GM19035 (cell line): Measurements from ENCODE around the gene RBM39.
"Not testable (repeated sequence)": the region's sequence is repeated elsewhere in the genome, so short reads cannot be mapped to it uniquely, and the experiment has no call there.

Source experiments
- ATAC-seq: cut with Tn5 transposase; IDR thresholded peaks from one replicate; pipeline ENCODE4 v1.9.1; 2021; ENCODE audit not compliant: unreplicated experiment

RBM39 gene

DNA sequence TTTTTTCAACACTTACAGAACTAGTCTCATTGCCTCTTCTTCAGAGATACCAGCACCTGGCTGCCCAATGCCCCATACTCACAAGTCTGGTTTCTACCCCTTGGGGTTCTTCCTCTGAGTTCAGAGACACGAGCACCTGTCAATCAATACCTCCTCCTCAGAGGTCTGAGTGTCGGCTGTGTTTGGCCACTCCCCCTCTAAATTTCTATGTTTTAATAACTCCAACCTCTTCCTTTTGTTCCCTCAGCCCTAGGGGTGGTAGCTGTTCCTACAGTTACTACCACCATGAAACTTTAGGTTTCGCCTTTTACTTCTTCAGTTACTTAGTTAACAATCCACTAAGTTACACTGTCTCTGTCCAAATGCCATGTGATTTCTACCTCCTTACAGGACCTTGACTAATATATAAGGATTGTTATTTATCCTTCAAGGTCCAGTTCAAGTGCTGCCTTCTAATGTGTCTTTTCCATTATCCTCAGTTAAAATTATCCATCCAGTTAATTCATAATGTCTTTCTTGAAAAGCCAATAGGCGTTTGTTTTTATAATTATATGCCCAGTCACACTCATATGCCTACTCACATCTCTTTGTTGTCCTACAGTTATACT lies 15.1 kb upstream of the RBM39 start:
- no peak for ATAC-seq

DNA sequence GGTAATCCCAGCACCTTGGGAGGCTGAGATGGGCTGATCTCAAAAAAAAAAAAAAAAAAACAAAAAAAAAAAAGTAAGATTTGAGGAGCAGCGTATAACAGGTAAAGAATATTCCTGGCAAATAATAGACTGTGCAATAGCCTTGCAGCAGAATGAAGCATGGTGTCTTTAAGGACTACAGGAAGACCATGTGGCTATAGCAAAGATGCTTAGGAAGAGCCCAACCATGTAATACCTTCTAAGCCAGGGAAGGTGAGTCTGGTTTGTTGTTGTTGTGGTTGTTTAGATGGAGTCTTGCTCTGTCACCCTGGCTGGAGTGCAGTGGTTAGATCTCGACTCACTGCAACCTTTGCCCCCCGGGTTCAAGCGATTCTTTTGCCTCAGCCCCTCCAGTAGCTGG lies 14.3 kb upstream of the RBM39 start:
- ATAC-seq = no peak

DNA sequence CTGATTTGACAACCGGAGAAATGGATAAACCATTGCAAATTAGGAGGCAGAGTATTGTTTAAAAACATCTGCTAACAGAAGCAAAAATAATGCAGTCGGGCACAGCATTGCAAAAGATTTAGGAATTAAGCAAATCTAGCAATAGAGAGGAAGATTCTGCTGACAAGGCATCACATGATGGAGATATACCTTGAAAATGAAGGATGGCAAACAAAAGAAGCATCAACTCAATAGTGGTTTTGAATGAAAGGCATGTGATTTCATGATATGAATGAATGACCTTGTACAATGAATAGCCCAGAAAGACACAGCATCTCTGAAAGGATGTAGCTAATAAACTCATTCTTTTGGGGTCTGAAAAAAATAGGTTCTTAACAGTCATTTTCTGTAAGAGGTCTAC lies 8.6 kb upstream of the RBM39 start:
- no peak for ATAC-seq

DNA sequence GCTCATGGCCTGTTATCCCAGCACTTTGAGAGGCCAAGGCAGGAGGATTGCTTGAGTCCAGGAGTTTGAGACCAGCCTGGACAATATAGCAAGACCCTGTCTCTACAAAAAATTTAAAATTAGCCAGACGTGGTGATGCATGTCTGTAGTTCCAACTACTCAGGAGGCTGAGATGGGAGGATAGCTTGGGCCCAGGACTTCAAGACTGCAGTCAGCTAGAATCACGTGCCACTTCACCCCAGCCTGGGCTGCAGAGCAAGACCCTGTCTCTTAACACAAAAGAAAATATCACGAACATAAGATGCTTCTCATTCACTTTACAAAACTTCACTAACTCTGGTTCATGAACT lies 2.4 kb upstream of the RBM39 start:
- ATAC-seq = not testable (repeated sequence)

DNA sequence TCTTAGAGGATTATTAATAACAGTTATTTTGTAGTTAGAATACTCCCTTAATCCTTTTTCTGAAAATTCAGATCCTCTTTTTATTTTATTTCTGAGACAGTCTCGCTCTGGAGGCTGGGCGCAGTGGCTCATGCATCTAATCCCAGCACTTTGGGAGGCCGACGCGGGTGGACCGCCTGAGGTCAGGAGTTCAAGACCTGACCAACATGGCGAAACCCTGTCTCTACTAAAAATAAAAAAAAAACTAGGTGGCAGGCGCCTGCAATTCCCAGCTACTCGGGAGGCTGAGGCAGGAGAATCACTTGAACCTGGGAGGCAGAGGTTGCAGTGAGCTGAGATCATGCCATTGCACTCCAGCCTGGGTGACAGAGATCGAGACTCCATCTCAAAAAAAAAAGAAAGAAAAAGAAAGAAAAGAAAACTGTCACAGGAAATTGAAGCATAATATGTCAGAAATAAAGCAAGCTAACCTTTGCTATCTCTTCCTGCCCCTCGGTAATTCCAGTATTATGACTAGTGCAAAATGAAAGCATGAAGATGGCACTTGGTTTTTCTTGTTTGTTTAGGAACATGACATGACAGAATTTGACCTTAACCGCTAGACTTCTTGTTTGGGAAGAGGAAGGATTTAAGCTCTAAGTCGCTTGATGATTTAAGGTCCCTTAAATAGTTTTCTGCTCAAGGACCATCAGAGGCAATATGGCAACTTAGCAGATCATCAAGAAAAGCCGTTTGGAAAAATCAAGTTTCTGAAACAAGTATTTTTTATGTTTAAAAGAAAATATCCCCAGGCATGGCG lies 1.8 kb upstream of the RBM39 start:
- no peak for ATAC-seq

DNA sequence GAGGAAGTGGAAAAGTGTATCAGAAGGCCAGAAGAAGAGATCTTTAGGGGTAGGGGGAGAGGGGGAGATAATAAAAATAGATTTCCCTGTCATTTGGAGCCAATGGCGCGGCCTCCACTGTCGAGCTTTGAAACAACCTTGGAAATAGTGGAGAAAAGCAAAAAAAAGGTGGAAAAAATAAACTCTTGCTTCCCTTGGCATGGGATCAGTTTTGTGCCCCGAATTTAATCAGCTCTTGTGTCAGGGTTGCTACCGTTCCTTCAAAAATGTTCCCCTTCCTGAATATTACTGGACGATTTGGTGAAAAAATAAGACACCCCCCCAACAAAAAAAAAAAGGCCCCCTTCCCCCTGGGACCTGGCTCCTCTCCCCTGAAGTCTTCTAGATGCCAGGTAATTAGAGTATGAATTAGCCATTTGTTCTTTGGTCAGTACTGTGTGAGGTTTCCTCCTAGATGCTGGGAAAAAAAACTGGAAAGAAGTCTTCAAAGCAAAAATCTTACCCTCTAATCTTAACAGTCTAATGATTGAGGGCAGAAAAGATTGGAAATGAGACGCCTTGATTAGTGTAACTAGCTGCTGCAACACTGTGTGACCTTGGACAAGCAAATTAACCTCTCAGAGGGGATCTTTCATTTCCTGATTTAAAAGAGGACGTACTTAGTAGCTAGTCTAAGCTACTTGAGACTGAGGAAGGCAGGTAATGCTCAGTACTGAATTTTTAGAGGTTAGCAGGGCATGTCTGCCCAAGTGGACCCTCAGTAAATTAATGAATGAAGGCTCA lies 872 bp upstream of the RBM39 start:
- no peak for ATAC-seq

DNA sequence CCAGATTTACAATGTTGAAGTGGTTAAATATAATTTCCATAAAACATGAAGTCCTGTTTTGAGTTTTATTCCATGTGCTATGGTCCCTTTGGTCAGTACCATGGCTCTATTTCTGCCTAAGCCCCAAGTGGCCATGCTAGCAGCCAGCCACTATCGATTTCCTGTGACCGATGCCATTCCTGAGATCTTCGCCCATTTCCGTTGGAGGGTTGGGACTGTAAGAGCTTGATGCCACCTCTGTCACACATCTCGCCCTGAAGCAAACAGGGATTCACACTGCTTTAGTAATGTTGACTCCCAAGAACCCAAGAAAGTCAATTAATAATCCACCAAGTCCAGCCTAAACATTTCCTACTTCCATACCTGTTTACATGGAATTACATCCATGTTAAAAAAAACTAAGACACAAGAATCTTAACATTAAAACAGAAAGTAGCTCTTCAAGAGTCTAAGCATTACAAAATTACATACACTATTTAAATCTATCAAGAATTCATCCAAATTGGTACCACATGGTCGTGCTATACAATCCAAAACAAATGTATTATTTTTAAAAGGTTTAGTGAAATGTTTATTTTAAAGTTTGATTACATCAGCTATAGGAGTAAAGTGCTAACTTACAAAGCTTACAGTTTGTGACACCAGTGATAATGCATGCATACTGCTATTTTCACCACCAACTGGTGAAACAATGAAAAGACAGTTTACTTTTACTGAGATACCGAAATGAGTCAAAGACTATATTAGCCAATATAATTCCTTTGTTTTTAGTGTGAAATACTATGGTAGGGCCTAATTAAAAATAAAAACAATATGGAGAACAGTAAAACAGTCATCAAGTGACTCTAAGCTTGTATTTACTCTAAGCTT lies 2.5 kb downstream of the RBM39 start:
- no peak for ATAC-seq

DNA sequence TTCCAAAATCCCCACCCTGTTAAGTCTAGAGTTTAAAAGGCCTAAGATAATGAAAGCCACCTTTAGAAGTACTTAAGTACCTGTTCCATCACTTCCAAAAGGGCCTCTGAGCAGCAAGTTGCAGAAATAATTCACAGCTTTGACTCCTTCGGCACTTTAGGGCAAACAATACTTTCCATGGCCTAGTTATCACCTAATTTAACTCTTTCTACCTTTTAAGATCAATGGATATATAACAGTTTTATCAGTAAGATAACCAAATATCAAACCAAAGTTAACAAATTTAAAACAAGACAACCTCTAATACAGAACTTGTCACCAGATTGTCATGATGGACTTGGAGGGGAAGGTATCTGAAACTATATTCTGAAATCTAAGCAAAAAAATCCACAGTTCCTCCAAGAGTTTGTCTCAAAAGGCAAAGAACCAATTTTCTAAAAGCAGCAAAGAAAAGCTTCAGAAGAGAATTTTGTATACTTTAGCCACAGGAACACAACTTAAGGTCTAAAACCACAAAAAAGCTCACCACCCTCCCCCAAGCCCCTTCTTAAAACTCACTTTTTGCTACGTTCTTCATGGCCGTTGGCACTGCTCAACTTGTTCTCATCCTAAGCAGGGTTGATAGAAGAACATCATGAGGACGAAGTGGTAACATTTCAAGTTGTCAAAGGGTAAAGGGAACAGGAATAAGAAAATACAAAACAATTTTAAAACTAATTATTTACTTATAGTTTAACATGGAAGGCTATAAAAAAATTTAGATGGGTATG lies 3.5 kb downstream of the RBM39 start:
- ATAC-seq = no peak

DNA sequence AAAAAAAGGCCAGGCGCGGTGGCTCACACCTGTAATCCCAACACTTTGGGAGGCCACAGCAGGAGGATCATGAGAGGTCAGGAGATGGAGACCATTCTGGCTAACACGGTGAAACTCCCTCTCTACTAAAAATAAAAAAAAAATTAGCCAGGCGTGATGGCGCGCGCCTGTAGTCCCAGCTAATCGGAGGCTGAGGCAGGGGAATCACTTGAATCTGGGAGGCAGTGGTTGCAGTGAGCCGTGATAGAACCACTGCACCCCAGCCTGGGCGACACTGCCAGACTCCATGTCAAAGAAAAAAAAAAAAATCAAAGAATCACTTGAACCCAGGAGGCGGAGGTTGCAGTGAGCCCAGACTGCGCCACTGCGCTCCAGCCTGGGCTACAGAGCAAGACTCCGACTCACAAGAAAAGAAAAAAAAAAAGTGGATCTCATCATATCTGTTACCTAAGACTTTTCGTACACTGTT lies 4.2 kb downstream of the RBM39 start:
- ATAC-seq = no peak

DNA sequence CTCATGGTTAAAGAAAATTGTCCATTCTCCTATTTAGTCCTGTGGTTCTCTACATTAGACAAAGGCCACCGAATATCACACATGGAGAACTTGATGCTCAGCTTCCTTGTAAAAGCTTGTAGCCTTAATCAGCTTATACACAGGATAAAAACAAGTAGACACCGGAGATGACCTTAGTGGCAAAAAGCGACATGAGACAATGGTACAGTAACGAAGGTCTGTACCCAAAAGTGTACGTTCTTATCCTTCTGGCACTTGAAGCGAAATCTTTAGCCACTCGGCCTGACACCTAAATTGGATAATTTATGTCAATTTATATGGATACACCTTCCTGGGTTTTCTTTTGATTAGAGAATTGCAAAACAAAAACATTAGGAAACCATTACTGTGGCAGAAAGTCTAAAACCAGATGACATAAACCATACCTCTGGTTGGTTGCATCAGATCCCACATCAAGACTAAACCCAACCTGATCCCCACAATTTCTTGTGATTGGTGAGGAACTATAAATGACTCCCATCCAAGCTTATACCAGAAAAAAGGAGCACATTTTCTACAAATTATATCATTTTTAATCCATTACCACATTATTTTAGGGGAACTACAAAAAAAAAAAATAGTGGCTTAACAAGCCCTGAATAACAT lies 6.1 kb downstream of the RBM39 start:
- ATAC-seq = no peak

DNA sequence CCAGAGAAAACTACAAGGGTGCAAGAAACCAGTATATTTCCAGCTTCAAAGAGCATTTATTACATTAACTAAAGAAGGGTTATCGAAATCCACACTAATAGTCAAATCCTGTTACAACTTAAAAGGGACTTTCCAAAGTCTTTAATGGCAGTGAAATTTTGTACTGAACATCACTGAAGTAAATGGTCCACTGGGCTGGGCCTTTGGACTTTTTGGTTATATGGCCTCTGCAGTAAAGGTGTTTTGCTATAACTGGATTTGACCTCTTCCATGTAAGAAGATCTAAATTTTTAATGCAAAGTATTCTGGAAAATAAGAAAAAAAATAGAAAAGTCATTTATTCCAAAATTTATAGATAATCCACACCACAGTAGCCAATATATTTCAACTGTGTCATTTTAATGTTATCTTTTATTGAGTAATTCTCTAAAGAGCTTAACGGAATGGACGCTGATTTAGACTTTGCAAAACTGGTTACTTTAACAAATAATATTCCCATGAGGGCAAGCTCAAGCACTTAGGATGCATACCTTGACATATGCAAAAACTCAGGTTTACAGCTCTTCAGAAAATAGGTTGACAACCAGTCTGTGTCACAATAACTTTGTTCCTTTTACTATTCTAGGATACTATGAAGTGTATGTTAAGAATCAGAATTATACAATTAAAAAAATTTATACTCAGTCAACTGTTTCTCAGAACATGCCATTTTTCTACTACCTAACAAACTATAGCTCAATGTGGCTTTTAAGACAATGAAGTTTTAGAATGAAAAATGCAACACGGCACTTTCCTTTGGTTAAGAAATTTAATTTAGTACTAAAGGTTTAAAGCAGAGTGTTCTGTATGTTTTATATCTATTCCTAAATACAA lies 7.0 kb downstream of the RBM39 start:
- no peak for ATAC-seq

DNA sequence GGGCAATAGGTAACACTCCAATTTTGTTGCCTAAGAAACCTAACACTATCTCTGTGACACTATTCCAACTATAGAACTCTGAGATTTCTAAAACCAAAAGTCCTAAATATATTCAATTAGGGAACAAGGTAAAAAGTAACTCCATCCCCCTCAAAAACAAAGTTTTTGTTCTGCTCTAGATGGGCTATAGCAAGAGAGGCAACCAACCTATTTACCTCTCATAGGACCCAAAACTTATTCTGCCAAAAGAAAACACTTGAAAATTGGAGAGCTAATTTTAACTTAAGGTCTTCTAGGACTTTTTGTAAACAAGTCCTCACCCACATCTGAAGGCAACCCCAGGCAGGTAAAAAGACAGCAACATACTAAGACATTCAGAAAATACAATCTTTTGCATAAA lies 7.7 kb downstream of the RBM39 start:
- ATAC-seq = no peak

DNA sequence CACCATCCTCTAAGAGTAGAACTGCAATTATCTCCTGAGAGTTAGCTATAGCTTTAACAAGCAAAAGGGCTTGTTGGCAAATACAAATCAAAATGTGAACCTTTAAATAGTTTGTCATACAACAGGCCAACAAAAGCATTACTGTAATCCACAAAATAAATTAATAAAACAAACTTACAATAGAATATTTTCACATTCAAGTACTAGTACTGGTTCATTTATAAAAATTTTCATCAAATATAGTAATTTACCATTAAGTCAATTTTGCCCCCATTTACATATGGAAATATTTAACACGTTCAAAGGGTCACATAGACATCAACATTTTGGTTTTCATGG lies 9.4 kb downstream of the RBM39 start:
- ATAC-seq = no peak

DNA sequence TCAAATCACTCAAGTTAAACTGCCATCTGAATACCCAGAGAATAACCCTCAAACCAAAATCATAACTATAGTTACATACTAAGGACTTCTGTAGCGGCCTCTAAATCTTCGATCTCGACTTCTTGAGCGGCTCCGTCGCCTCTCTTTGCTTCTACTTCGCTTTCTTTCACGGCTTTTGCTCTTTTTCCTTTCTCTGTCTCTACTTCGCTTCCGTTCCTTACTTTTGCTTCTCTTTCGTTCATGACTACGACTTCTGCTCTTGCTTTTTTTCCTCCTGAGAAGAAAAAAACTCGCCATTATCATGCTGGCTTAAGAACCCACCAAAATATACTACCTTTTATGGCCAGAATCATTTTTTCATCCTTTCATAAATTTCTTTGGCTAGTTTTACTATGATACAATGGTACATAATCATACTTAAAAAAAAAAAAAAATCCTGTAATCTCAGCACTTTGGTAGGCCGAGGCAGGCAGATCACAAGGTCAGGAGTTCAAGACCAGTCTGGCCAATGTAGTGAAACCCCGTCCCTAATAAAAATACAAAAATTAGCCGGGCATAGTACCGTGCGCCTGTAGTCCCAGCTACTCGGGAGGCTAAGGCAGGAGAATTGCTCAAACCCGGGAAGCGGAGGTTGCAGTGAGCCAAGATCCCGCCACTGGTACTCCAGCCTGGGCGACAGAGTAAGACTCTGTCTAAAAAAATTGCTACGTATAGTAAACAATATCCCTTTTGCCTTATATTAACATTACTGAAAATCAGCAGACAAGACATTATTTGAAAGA lies 10.0 kb downstream of the RBM39 start:
- no peak for ATAC-seq

DNA sequence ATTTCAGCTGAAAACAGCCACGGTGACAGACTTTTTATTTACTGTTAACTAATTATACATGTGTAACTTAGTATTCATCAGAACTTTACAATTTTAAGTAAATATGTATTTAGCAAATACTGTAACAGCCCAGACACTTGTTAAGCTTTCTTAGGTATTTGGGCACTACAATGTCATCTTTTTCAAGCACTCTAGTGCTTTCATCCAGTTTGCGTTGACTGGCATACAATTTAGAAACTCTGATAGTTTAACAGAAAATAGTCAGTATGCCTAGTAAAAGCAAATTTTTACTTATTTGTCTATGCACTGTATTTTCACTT lies 10.6 kb downstream of the RBM39 start:
- ATAC-seq = no peak

DNA sequence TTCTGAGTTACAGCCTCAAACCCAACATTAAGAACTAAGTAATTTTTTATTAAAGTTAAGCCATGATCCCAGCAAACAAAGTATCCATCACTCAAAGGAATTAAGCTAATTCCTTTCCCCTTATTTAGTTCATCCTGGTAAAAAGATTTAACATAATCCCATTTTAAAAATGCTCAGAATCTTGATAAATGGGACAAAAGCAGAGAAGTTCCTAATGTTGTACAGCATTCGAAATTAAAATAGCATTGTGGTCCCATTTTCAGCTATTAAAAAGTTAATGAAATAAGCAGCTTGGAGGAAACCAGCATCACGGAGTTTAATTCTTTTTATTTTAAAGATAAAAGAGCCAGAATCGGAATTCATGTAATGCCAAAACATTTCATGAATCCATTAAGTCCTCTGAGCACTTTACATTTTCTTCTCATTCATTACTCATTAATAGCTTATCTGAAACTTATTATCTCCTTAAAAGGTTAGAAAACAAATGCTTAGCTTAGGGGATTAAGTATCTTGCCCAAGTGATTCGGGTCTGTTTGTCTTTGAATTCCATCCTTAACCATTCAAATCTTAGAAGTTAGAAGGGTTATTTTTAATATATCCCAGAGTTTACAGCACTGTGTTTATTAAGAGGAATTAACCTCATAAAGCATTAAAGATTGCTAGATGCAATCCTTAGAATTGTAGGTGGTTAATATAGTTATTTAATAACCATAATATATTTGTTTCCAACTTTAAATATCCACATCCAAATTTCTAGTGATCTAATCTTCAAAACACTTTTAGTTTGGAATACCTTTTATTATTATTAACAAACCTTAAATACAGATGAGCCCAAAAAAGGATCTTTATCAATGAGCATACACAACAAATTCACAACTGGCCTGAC lies 11.2 kb downstream of the RBM39 start:
- ATAC-seq = no peak

DNA sequence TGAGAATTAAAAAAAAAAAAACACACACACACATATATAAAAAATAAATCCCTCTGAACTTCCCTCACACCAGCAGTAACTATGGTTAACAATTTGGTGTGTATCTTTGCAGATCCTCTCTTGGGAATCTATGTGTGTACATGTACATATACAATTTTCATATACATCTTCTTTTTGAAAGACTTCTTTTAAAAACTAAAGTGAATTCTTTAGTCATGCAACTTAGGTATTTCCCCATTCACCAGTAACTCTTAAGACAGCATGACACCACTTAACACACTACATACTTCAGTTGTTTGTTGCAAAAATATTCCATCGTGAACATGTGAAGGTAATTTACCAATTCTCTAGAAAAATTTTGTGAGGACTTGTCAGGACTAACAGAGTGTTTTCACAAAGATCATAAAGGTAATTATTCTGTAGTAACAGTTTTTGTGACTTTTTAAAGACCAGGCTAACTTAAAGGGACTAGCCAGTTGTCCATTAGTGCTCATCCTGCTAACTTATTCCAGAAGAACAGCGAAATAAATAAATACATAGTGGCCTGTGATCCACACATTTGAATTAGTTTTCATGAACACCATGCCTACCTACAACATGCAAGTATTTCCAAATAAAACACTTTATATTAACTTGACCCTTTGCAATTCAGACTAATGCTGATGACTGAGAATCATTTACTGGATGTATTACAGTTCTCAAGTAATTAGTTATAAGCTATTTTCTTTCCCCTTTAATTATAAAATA lies 12.1 kb downstream of the RBM39 start:
- no peak for ATAC-seq
